ENCODE measurements around the gene TAF1C. TPM values are rescaled to one million over a fixed set of nuclear protein-coding genes. Genes with fewer than 3 reads are reported as not detected.
A peak's percentile ranks its signal among the peaks of the same experiment; 100 is the strongest.
"Not testable (repeated sequence)": the region's sequence is repeated elsewhere in the genome, so short reads cannot be mapped to it uniquely, and the experiment has no call there.

Gene TAF1C
- total RNA-seq: 10 to 100 TPM; 42.5 to 52.8 TPM

- DNase-seq (ENCODE audit: low spot score in 2 of 2): peak; percentile 93 to 96
- Mint-ChIP-seq H3K36me3 (peaks cover 5 to 19% of the 10 kb centered on the region in 2 donors), H3K27ac (peak within 1 kb of the TSS; percentile 95 to 98), H3K9me3 (no peaks in the 10 kb centered on the region)
- ATAC-seq: peak; percentile 96 to 98
These were observed at the start of gene TAF1C for GRCh38 chr16:84186685-84187437. Gene TAF1C (minus strand): TSS chr16:84187057. CDS start chr16:84184988, 2,069 bp downstream.

- H3K27ac Mint-ChIP-seq: no peak overlapping the region
- DNase-seq (ENCODE audit: low spot score in 2 of 2): no peak
- H3K9me3 Mint-ChIP-seq: no peaks in the 10 kb centered on the region
- no peaks in the 10 kb centered on the region for H3K36me3 Mint-ChIP-seq
- no peak for ATAC-seq
These were observed 47.7 kb upstream of the TAF1C start for GRCh38 chr16:84234321-84235241.

- no peaks in the 10 kb centered on the region for H3K9me3 Mint-ChIP-seq
- peak overlapping the region in 1 of 2 donors; percentile 7 for H3K27ac Mint-ChIP-seq
- H3K36me3 Mint-ChIP-seq: no peaks in the 10 kb centered on the region
- no peak for ATAC-seq
- DNase-seq (ENCODE audit: low spot score in 2 of 2): no peak
These were observed 46.9 kb upstream of the TAF1C start for GRCh38 chr16:84233748-84234147.

- no peak for DNase-seq (ENCODE audit: low spot score in 2 of 2)
- ATAC-seq: no peak
- Mint-ChIP-seq H3K27ac (peak overlapping the region in 1 of 2 donors; percentile 7), H3K36me3 (no peaks in the 10 kb centered on the region), H3K9me3 (no peaks in the 10 kb centered on the region)
These were observed 46.1 kb upstream of the TAF1C start for GRCh38 chr16:84232969-84233368.

- no peak for ATAC-seq
- Mint-ChIP-seq H3K36me3 (no peaks in the 10 kb centered on the region), H3K27ac (no peak overlapping the region), H3K9me3 (no peaks in the 10 kb centered on the region)
- DNase-seq (ENCODE audit: low spot score in 2 of 2): no peak
These were observed 45.2 kb upstream of the TAF1C start for GRCh38 chr16:84232060-84232459.

GRCh38 chr16:84229471-84229870 lies 42.6 kb upstream of the TAF1C start:
- no peak for DNase-seq (ENCODE audit: low spot score in 2 of 2)
- Mint-ChIP-seq H3K27ac (no peak overlapping the region), H3K9me3 (no peaks in the 10 kb centered on the region), H3K36me3 (no peaks in the 10 kb centered on the region)
- no peak for ATAC-seq

GRCh38 chr16:84228256-84228838 lies 41.5 kb upstream of the TAF1C start:
- Mint-ChIP-seq H3K9me3 (no peaks in the 10 kb centered on the region), H3K36me3 (no peaks in the 10 kb centered on the region), H3K27ac (no peak overlapping the region)
- DNase-seq (ENCODE audit: low spot score in 2 of 2) (no peak), ATAC-seq (peak in 1 of 2 donors; percentile 80)

GRCh38 chr16:84227548-84227947 lies 40.7 kb upstream of the TAF1C start:
- DNase-seq (ENCODE audit: low spot score in 2 of 2) (no peak), ATAC-seq (no peak)
- Mint-ChIP-seq H3K36me3 (no peaks in the 10 kb centered on the region), H3K27ac (no peak overlapping the region), H3K9me3 (no peaks in the 10 kb centered on the region)

- Mint-ChIP-seq H3K27ac (no peak overlapping the region), H3K9me3 (no peaks in the 10 kb centered on the region), H3K36me3 (no peaks in the 10 kb centered on the region)
- ATAC-seq (no peak), DNase-seq (ENCODE audit: low spot score in 2 of 2) (no peak)
These were observed 39.2 kb upstream of the TAF1C start for GRCh38 chr16:84226026-84226425.

- DNase-seq (ENCODE audit: low spot score in 2 of 2) (no peak), ATAC-seq (no peak)
- H3K36me3 Mint-ChIP-seq: no peaks in the 10 kb centered on the region
- H3K9me3 Mint-ChIP-seq: no peaks in the 10 kb centered on the region
- H3K27ac Mint-ChIP-seq: no peak overlapping the region
These were observed 38.7 kb upstream of the TAF1C start for GRCh38 chr16:84225571-84225970.

GRCh38 chr16:84225126-84225525 lies 38.3 kb upstream of the TAF1C start:
- DNase-seq (ENCODE audit: low spot score in 2 of 2): no peak
- H3K36me3 Mint-ChIP-seq: no peaks in the 10 kb centered on the region
- ATAC-seq: no peak
- no peak overlapping the region for H3K27ac Mint-ChIP-seq
- no peaks in the 10 kb centered on the region for H3K9me3 Mint-ChIP-seq

GRCh38 chr16:84224554-84224953 lies 37.7 kb upstream of the TAF1C start:
- ATAC-seq (no peak), DNase-seq (ENCODE audit: low spot score in 2 of 2) (no peak)
- no peaks in the 10 kb centered on the region for H3K36me3 Mint-ChIP-seq
- no peak overlapping the region for H3K27ac Mint-ChIP-seq
- H3K9me3 Mint-ChIP-seq: no peaks in the 10 kb centered on the region

- no peaks in the 10 kb centered on the region for H3K36me3 Mint-ChIP-seq
These were observed 36.6 kb upstream of the TAF1C start for GRCh38 chr16:84223456-84223855.

GRCh38 chr16:84220851-84221250 lies 34.0 kb upstream of the TAF1C start:
- no peak for ATAC-seq
- Mint-ChIP-seq H3K36me3 (no peaks in the 10 kb centered on the region), H3K27ac (no peak overlapping the region), H3K9me3 (no peaks in the 10 kb centered on the region)
- DNase-seq (ENCODE audit: low spot score in 2 of 2): no peak

More at GRCh38 chr16:84223456-84223855, 36.6 kb upstream of the TAF1C start:
- H3K27ac Mint-ChIP-seq: no peak overlapping the region
- no peaks in the 10 kb centered on the region for H3K9me3 Mint-ChIP-seq
- DNase-seq (ENCODE audit: low spot score in 2 of 2): no peak
- no peak for ATAC-seq

GRCh38 chr16:84218956-84219355 lies 32.1 kb upstream of the TAF1C start:
- no peaks in the 10 kb centered on the region for H3K9me3 Mint-ChIP-seq
- DNase-seq (ENCODE audit: low spot score in 2 of 2): no peak
- no peak for ATAC-seq
- no peak overlapping the region for H3K27ac Mint-ChIP-seq
- H3K36me3 Mint-ChIP-seq: no peaks in the 10 kb centered on the region

GRCh38 chr16:84218176-84218823 lies 31.4 kb upstream of the TAF1C start:
- ATAC-seq (no peak), DNase-seq (ENCODE audit: low spot score in 2 of 2) (no peak)
- H3K36me3 Mint-ChIP-seq: no peaks in the 10 kb centered on the region
- H3K27ac Mint-ChIP-seq: no peak overlapping the region
- no peaks in the 10 kb centered on the region for H3K9me3 Mint-ChIP-seq

GRCh38 chr16:84216144-84216543 lies 29.3 kb upstream of the TAF1C start:
- not testable (repeated sequence) for DNase-seq (ENCODE audit: low spot score in 2 of 2); H3K36me3 Mint-ChIP-seq; ATAC-seq; H3K9me3 Mint-ChIP-seq
- H3K27ac Mint-ChIP-seq: peak overlapping the region in 1 of 2 donors; percentile 82

Measured in activated naive CD4-positive, alpha-beta T cell treated with anti-CD3 and anti-CD28 coated beads, Interleukin-2, amount 50 U/mL, for 72 hours (primary cell).